Type B pancreatic cell (in vitro differentiated cells): ENCODE measurements around the gene C18orf63. TPM values are rescaled to one million over a fixed set of nuclear protein-coding genes. Genes with fewer than 3 reads are reported as not detected.

Source experiments
- DNase-seq: peaks from one replicate; pipeline ENCODE4 v3.0.0; 2021; ENCODE audit warnings: mixed read lengths; ENCODE audit not compliant: unreplicated experiment; ENCODE audit errors: extremely low spot score
- H3K27ac Mint-ChIP-seq: 2 replicates; pipeline ENCODE4 v1.8.0; 2021; ENCODE audit warnings: mild to moderate bottlenecking, mixed read lengths
- H3K27me3 Mint-ChIP-seq: 2 replicates; pipeline ENCODE4 v1.8.0; 2021; ENCODE audit warnings: mixed read lengths
- H3K36me3 Mint-ChIP-seq: 2 replicates; pipeline ENCODE4 v1.8.0; 2021; ENCODE audit warnings: mixed read lengths
- H3K4me1 Mint-ChIP-seq: one replicate; pipeline ENCODE4 v1.8.0; 2021; ENCODE audit warnings: mixed read lengths; ENCODE audit not compliant: unreplicated experiment
- H3K4me3 Mint-ChIP-seq: 2 replicates; pipeline ENCODE4 v1.8.0; 2021; ENCODE audit warnings: mild to moderate bottlenecking, mixed read lengths
- H3K9me3 Mint-ChIP-seq: 2 replicates; pipeline ENCODE4 v1.8.0; 2021; ENCODE audit warnings: mixed read lengths
- CTCF ChIP-seq: fragments of 200-600 bp; sonication (generic); conservative IDR thresholded peaks from 2 replicates; pipeline ENCODE4 v1.5.0; 2021; ENCODE audit warnings: antibody characterized with exemption, mild to moderate bottlenecking
- total RNA-seq: library from RNA; stranded (reverse); gene quantifications from 2 replicates; pipeline ENCODE4 v1.2.1, GENCODE V29; 2021; ENCODE audit warnings: low replicate concordance

C18orf63 gene
- total RNA-seq, 1 donor from 2014 or later, result not detected

- TF ChIP-seq CTCF, result no peak
- Mint-ChIP-seq H3K36me3 (peaks cover 13% of the 10 kb centered on the region), H3K9me3 (no peaks in the 10 kb centered on the region), H3K27ac (no peak overlapping the region), H3K4me1 (peaks cover 36% of the 10 kb centered on the region), H3K27me3 (no peaks in the 10 kb centered on the region), H3K4me3 (no peak overlapping the region)
- DNase-seq, result no peak
These were observed 42.2 kb upstream of the C18orf63 start for GRCh38 chr18:74273394-74273793.

- H3K9me3 Mint-ChIP-seq, result no peaks in the 10 kb centered on the region
- no peak overlapping the region for H3K4me3 Mint-ChIP-seq
- no peak for TF ChIP-seq CTCF
- H3K36me3 Mint-ChIP-seq, result peaks cover 10% of the 10 kb centered on the region
- H3K4me1 Mint-ChIP-seq, result peaks cover 27% of the 10 kb centered on the region
- no peak overlapping the region for H3K27ac Mint-ChIP-seq
- DNase-seq, result no peak
- no peaks in the 10 kb centered on the region for H3K27me3 Mint-ChIP-seq
These were observed 40.9 kb upstream of the C18orf63 start for GRCh38 chr18:74274700-74275099.

- Mint-ChIP-seq H3K4me1 (peaks cover 25% of the 10 kb centered on the region), H3K27me3 (no peaks in the 10 kb centered on the region), H3K36me3 (peaks cover 9% of the 10 kb centered on the region), H3K27ac (peak overlapping the region; percentile 74), H3K9me3 (no peaks in the 10 kb centered on the region), H3K4me3 (no peak overlapping the region)
- no peak for DNase-seq
- no peak for TF ChIP-seq CTCF
These were observed 39.9 kb upstream of the C18orf63 start for GRCh38 chr18:74275736-74276135.

GRCh38 chr18:74276609-74277008, 39.0 kb upstream of the C18orf63 start:
- H3K4me1 Mint-ChIP-seq, result peaks cover 34% of the 10 kb centered on the region
- no peak for TF ChIP-seq CTCF
- no peak for DNase-seq
- peaks cover 9% of the 10 kb centered on the region for H3K36me3 Mint-ChIP-seq
- H3K27ac Mint-ChIP-seq, result no peak overlapping the region
- H3K4me3 Mint-ChIP-seq, result no peak overlapping the region
- H3K27me3 Mint-ChIP-seq, result no peaks in the 10 kb centered on the region
- H3K9me3 Mint-ChIP-seq, result no peaks in the 10 kb centered on the region

GRCh38 chr18:74277296-74277695, 38.3 kb upstream of the C18orf63 start:
- Mint-ChIP-seq H3K27me3 (no peaks in the 10 kb centered on the region), H3K4me3 (no peak overlapping the region), H3K36me3 (peaks cover 5% of the 10 kb centered on the region), H3K27ac (no peak overlapping the region), H3K9me3 (no peaks in the 10 kb centered on the region), H3K4me1 (peaks cover 41% of the 10 kb centered on the region)
- no peak for TF ChIP-seq CTCF
- no peak for DNase-seq

GRCh38 chr18:74278058-74278457, 37.6 kb upstream of the C18orf63 start:
- no peaks in the 10 kb centered on the region for H3K27me3 Mint-ChIP-seq
- H3K9me3 Mint-ChIP-seq, result no peaks in the 10 kb centered on the region
- peaks cover 45% of the 10 kb centered on the region for H3K4me1 Mint-ChIP-seq
- no peak overlapping the region for H3K27ac Mint-ChIP-seq
- H3K36me3 Mint-ChIP-seq, result peaks cover 5% of the 10 kb centered on the region
- TF ChIP-seq CTCF, result no peak
- DNase-seq, result no peak
- H3K4me3 Mint-ChIP-seq, result no peak overlapping the region
